Heart left ventricle (tissue), 16 donors: ENCODE measurements around the gene MYO1E. TPM values are rescaled to one million over a fixed set of nuclear protein-coding genes. Genes with fewer than 3 reads are reported as not detected.

Experiments
- ATAC-seq, 4 donors: fragments of 200-7000 bp; cut with Tn5 transposase; one replicate each; pipeline ENCODE4 v1.9.1; 2020 to 2022; ENCODE audit warnings: moderate library complexity in 4 of 4, mild to moderate bottlenecking in 3 of 4, moderate number of reproducible peaks in 1 of 4
- DNase-seq, 5 donors: peaks; one replicate each; pipeline ENCODE4 v3.0.0-alpha.2; 2020
- H3K27ac ChIP-seq, 12 donors: fragments of 200-600 bp; sonication (generic) in 4 of 12; one replicate each; pipeline versions ENCODE4 v1.5.0 to v1.8.0; 2016 to 2022; ENCODE audit warnings: mild to moderate bottlenecking in 2 of 12
- H3K27me3 ChIP-seq, 9 donors: fragments of 200-600 bp; sonication (generic) in 2 of 9; one replicate each; pipeline versions ENCODE4 v1.5.1 to v1.8.0; 2016 to 2022; ENCODE audit warnings: mild to moderate bottlenecking in 3 of 9
- H3K36me3 ChIP-seq, 9 donors: fragments of 200-600 bp; sonication (generic) in 2 of 9; one replicate each; pipeline versions ENCODE4 v1.5.0 to v1.8.0; 2018 to 2022; ENCODE audit warnings: mild to moderate bottlenecking in 2 of 9
- H3K4me1 ChIP-seq, 12 donors: fragments of 200-600 bp; sonication (generic) in 4 of 12; one replicate each; pipeline versions ENCODE4 v1.5.0 to v1.8.0; 2016 to 2022; ENCODE audit warnings: mild to moderate bottlenecking in 3 of 12
- H3K4me3 ChIP-seq, 12 donors: fragments of 200-600 bp; sonication (generic) in 4 of 12; one replicate each; pipeline versions ENCODE4 v1.5.0 to v1.8.0; 2017 to 2022; ENCODE audit warnings: mild to moderate bottlenecking in 9 of 12, moderate library complexity in 4 of 12
- H3K9me3 ChIP-seq, 12 donors: fragments of 200-600 bp; sonication (generic) in 4 of 12; one replicate each; pipeline versions ENCODE4 v1.5.0 to v1.8.0; 2016 to 2022; ENCODE audit warnings: mild to moderate bottlenecking in 1 of 12
- CTCF ChIP-seq, 12 donors: fragments of 200-600 bp; sonication (generic) in 4 of 12; IDR thresholded peaks; one replicate each; pipeline versions ENCODE4 v1.5.0 to v1.8.0; 2018 to 2022; ENCODE audit warnings: antibody characterized with exemption in 12 of 12, mild to moderate bottlenecking in 5 of 12
- POLR2A ChIP-seq, 2 donors: fragments of 450-650 bp; IDR thresholded peaks; one replicate each; pipeline ENCODE4 v1.6.1; 2017; ENCODE audit warnings: antibody characterized with exemption in 2 of 2, mild to moderate bottlenecking in 2 of 2, moderate library complexity in 2 of 2
- WGBS, 4 donors: extraction: QIAGEN DNeasy Blood & Tissue Kit in 2 of 4; methylation state at CpG; one replicate each; pipeline versions ENCODE4 v1.1.5 to v1.1.7; 2013 to 2018; 5-methylcytosine and 5-hydroxymethylcytosine counted together
- intact Hi-C, 10 donors: fragments of 100-400 bp; cut with DNase I; formaldehyde crosslinking; loops; one replicate each; pipeline versions ENCODE4 v1.11.1 to v1.14.2; 2022
- polyA plus RNA-seq, 2 donors: library from polyadenylated mRNA; stranded (reverse); fragments of 200-250 nt; gene quantifications; one replicate each; pipeline ENCODE4 v1.2.3, GENCODE V29; 2013
- total RNA-seq, 9 donors: library from RNA; depleted of rRNA in 2 of 9; stranded (reverse); fragments of >200 nt in 2 of 9; fragmentation: NEBNext Ultra II Directional in 3 of 9; extraction: Animal tissue kit (Norgen Biotek cat#: 25700) in 3 of 9; gene quantifications; one replicate each; pipeline versions ENCODE4 v1.1.0 to v1.2.4, GENCODE V29; 2016 to 2023
- donor health status: ischemic (EF 13 %, LVEDD 7.1; RV severe dilation, severe dysfunction).
- donor health status: healthy with polysubstance abuse.
- donor health status: DM: no; HTN: yes; CAD: no.
- donor health status: DM: no; HTN: no; CAD: no.
- donor health status: ischemic (EF 25% LVEDD 6.9; RV normal size, moderate dysfunction).
- donor health status: ischemic (EF 25% LVEDD 5.7; RV mildly dilated, moderate dysfunction).
- donor health status: healthy.
- donor health status: DM: yes; HTN: yes; CAD: no.
- donor health status: ischemic (EF 35%, LVEDD 5.7; RV mildly dilated, moderate dysfunction).
- donor health status: nonischemic (EF 11% LVEDD 7.7; RV severe dilation, severe dysfunction).
- donor health status: DM: yes; HTN: yes; CAD: no.
- donor health status: PGD.
- donor health status: ischemic (EF 29% LVEDD 5.4; RV normal size, mild dysfunction).
- donor health status: nonischemic (EF 23%, LVEDD 6.1; RV moderate dilation, normal function).

MYO1E gene
- total and polyA plus RNA-seq, 11 donors: 8.5 to 98.6 (median 25.2) TPM

- no peak for TF ChIP-seq CTCF (IDR thresholded peaks at IDR 0.05)
- no peak for TF ChIP-seq POLR2A (IDR thresholded peaks at IDR 0.05)
- Histone ChIP-seq H3K27ac (no peak overlapping the region), H3K4me3 (no peak overlapping the region), H3K4me1 (peaks cover 0 to 25% (median 8%) of the 10 kb centered on the region in 12 donors), H3K27me3 (no peaks in the 10 kb centered on the region), H3K36me3 (no peaks in the 10 kb centered on the region), H3K9me3 (no peaks in the 10 kb centered on the region)
- intact Hi-C loops: loop anchor here in 3 of 10 donors (10.0 kb wide), 3 partner anchors 131 to 251 kb away; partner anchors contain the start of genes MYO1E (in 2 of the 3) and FAM81A (in 1 of the 3)
- no peak for DNase-seq
- 93 to 97% (median 93%) methylated on average over 5 of the region's 5 CpGs for WGBS, 4 donors
- no peak for ATAC-seq
Observed at GRCh38 chr15:59243622-59244021, 129.0 kb downstream of the MYO1E start.

GRCh38 chr15:59242649-59243048 lies 130.0 kb downstream of the MYO1E start:
- intact Hi-C loops: loop anchor here in 3 of 10 donors (10.0 kb wide), 3 partner anchors 132 to 252 kb away; partner anchors contain the start of genes MYO1E (in 2 of the 3) and FAM81A (in 1 of the 3)
- H3K4me1 ChIP-seq: peaks cover 0 to 24% (median 11%) of the 10 kb centered on the region in 12 donors
- 95 to 96% (median 95%) methylated on average over 2 of the region's 2 CpGs for WGBS, 4 donors
- DNase-seq (no peak), ATAC-seq (no peak)
- H3K27ac ChIP-seq: no peak overlapping the region
- H3K4me3 ChIP-seq: no peak overlapping the region
- H3K36me3 ChIP-seq: no peaks in the 10 kb centered on the region
- TF ChIP-seq POLR2A (IDR thresholded peaks at IDR 0.05): no peak
- TF ChIP-seq CTCF (IDR thresholded peaks at IDR 0.05): no peak
- H3K27me3 ChIP-seq: no peaks in the 10 kb centered on the region
- H3K9me3 ChIP-seq: no peaks in the 10 kb centered on the region

GRCh38 chr15:59240036-59240435 lies 132.6 kb downstream of the MYO1E start:
- TF ChIP-seq CTCF (IDR thresholded peaks at IDR 0.05) (no peak), POLR2A (IDR thresholded peaks at IDR 0.05) (no peak)
- H3K27ac ChIP-seq: no peak overlapping the region
- ATAC-seq (no peak), DNase-seq (no peak)
- H3K36me3 ChIP-seq: no peaks in the 10 kb centered on the region
- no peak overlapping the region for H3K4me3 ChIP-seq
- peaks cover 0 to 35% (median 15%) of the 10 kb centered on the region in 12 donors for H3K4me1 ChIP-seq
- no peaks in the 10 kb centered on the region for H3K9me3 ChIP-seq
- 62 to 68% (median 63%) methylated on average over 5 of the region's 5 CpGs for WGBS, 4 donors
- intact Hi-C loops: loop anchor here in 3 of 10 donors (10.0 kb wide), 3 partner anchors 135 to 255 kb away; partner anchors contain the start of genes MYO1E (in 2 of the 3) and FAM81A (in 1 of the 3)
- no peaks in the 10 kb centered on the region for H3K27me3 ChIP-seq

- no peaks in the 10 kb centered on the region for H3K9me3 ChIP-seq
- H3K27me3 ChIP-seq: no peaks in the 10 kb centered on the region
- intact Hi-C loops: no loop called here
- 76 to 84% (median 80%) methylated on average over 5 of the region's 5 CpGs for WGBS, 4 donors
- peak overlapping the region in 1 of 12 donors; percentile 15 for H3K27ac ChIP-seq
- ATAC-seq (no peak), DNase-seq (no peak)
- H3K36me3 ChIP-seq: no peaks in the 10 kb centered on the region
- peaks cover 0 to 38% (median 16%) of the 10 kb centered on the region in 12 donors for H3K4me1 ChIP-seq
- no peak overlapping the region for H3K4me3 ChIP-seq
- no peak for TF ChIP-seq POLR2A (IDR thresholded peaks at IDR 0.05)
- no peak for TF ChIP-seq CTCF (IDR thresholded peaks at IDR 0.05)
Observed at GRCh38 chr15:59237924-59238331, 134.7 kb downstream of the MYO1E start.
